Retinal pigment epithelial cell (primary cell): ENCODE data around the gene SLC5A11.

Experiments
- DNase-seq: peaks from one replicate; pipeline ENCODE4 v3.0.0-alpha.2; 2010; ENCODE audit warnings: low read depth
- H3K4me3 ChIP-seq: 2 replicates; pipeline ENCODE4 v1.5.1; 2011; ENCODE audit warnings: mild to moderate bottlenecking, low read length, control low read depth, moderate library complexity
- CTCF ChIP-seq: conservative IDR thresholded peaks from 2 replicates; pipeline ENCODE4 v1.5.1; 2011; ENCODE audit warnings: low read depth, low read length, control low read depth, inconsistent platforms

The SLC5A11 gene

DNA sequence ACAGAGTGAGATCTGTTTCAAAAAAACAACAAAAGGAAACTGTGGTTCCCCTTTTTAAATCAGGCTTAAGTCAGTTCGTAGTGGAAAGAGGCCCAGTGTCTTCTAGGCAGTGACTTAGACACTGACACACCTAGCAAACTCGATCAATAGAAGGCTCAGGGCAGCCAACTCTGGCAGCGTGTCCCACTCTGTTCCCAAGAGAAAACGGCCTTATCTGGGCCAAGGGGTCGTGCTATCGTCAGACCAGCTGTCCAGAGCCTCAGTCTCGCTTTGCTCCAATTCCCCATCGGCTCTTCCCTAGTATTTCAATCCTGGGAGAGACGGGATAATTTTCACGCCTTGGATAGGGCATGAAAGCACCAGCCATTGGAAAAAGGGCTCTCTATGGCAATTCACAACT is 72.9 kb downstream of the SLC5A11 start:
- no peak for TF ChIP-seq CTCF
- DNase-seq = no peak

GRCh38 chr16:24919536-24919935 is 73.8 kb downstream of the SLC5A11 start:
- H3K4me3 ChIP-seq = no peak overlapping the region
- DNase-seq = no peak
- TF ChIP-seq CTCF = no peak

More for the DNA sequence above, 72.9 kb downstream of the SLC5A11 start:
- H3K4me3 ChIP-seq = no peak overlapping the region

- H3K4me3 ChIP-seq = no peak overlapping the region
- DNase-seq = no peak
- no peak for TF ChIP-seq CTCF
Measured at GRCh38 chr16:24920568-24920967, 74.8 kb downstream of the SLC5A11 start.

DNA sequence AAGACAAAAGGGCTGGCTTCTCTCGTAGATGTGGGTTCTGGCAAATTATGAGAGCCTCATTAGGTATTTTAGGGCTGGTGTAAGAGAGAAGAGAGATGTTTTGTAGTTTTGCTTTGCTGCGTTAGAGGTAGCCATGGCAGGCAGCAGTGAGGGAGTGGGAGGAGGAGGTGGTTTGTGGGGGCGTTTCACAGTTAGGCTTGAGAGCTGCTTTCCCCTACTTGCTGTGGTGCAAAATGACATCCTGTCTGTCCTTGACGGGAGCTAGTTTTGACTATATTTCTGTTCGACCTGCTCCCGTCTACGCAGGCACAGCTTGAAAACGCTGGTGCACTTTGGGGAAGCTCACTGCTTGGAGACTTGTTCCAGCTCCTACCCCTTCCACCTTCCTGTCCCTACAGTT is 75.5 kb downstream of the SLC5A11 start:
- no peak overlapping the region for H3K4me3 ChIP-seq
- no peak for TF ChIP-seq CTCF
- no peak for DNase-seq

DNA sequence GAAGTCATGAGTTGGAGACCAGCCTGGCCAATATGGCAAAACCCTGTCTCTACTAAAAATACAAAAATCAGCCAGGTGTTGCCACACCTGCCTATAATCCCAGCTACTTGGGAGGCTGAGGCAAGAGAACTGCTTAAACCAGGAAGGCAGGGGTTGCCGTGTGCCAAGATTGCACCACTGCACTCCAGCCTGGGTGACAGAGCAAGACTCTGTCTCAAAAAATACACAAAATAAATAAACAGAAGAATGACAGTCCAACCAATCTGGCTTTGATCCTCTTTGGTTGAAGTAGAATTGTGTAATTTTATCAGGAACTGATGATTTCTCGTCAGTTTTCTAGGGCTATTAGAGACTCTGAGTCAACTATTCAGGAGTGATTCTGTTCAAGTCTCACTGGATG is 79.4 kb downstream of the SLC5A11 start:
- TF ChIP-seq CTCF = no peak
- H3K4me3 ChIP-seq = no peak overlapping the region
- no peak for DNase-seq

DNA sequence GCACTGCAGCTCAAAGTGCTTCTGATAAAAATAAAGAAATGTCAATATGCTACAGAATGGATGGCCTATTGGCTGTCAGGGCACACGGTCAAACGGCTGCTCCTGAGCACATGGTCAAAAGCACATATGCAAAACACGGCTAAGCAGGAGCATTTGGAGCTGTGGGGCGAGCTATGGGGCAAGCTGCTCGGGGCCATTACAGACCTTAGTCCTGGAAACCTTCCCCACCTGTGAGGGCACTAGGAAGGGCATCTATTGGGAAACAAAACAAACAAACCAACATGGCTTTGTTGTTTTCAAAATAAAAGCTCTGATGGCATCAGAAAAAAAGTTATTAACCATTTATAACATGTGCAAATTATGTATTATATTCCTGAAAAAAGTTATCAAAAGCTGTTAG is 83.6 kb downstream of the SLC5A11 start:
- no peak for DNase-seq
- TF ChIP-seq CTCF = no peak
- no peak overlapping the region for H3K4me3 ChIP-seq

- no peak for TF ChIP-seq CTCF
- DNase-seq = no peak
- H3K4me3 ChIP-seq = no peak overlapping the region
Measured at GRCh38 chr16:24930440-24930839, 84.7 kb downstream of the SLC5A11 start.
